HCT116 (cell line): Measurements from ENCODE around the gene PRR23E. TPM values are rescaled to one million over a fixed set of nuclear protein-coding genes. Genes with fewer than 3 reads are reported as not detected.

Source experiments
- ATAC-seq: fragments of 200-7000 bp; cut with Tn5 transposase; 2 replicates; pipeline ENCODE4 v1.9.1; 2020; ENCODE audit warnings: mild to moderate bottlenecking, moderate library complexity
- BruUV-seq: library from RNA; stranded (reverse); fragments of 400-500 nt; replicated peaks from 2 replicates; lab custom pipeline; 2021; lab: Mats Ljungman, UMichigan
- CTCF ChIA-PET: fragments of 300-600 bp; sonication (Branson Sonifier 250); formaldehyde crosslinking; loops from one replicate; lab custom pipeline; 2021; ENCODE audit warnings: antibody characterized with exemption; lab: Charles Lee
- POLR2A ChIA-PET: fragments of 300-600, 350-600 bp; sonication (Branson Sonifier 250); formaldehyde crosslinking; loops from one replicate; lab custom pipeline; 2021; ENCODE audit warnings: antibody characterized with exemption; lab: Charles Lee
- RAD21 ChIA-PET, 2 experiments: fragments of 300-600 bp; sonication (Branson Sonifier 250); formaldehyde crosslinking; loops; one replicate each; lab custom pipeline; 2023; ENCODE audit warnings: low total read pairs in 2 of 2; ENCODE audit not compliant: uncharacterized antibody in 2 of 2, unreplicated experiment in 2 of 2, low non-redundant PET in 1 of 2; lab: Charles Lee
- DNase-seq: peaks from one replicate; pipeline ENCODE4 v3.0.0-alpha.2; 2010; ENCODE audit warnings: low read depth, low spot score
- H2AFZ ChIP-seq: fragments of 200-600 bp; shearing (Covaris generic), sonication (generic); 2 replicates; pipeline ENCODE4 v1.6.1; 2017; ENCODE audit warnings: low read depth, mixed run types, mixed read lengths, antibody characterized with exemption, low read length; ENCODE audit not compliant: poor library complexity, severe bottlenecking
- H3K27ac ChIP-seq: 2 replicates; pipeline ENCODE4 v1.5.1; 2012; ENCODE audit warnings: low read depth, low read length
- H3K27me3 ChIP-seq: fragments of 200-600 bp; sonication (generic); 2 replicates; pipeline ENCODE4 v1.6.1; 2016; ENCODE audit warnings: mixed run types, low read length, mixed read lengths; ENCODE audit not compliant: insufficient read depth
- H3K36me3 ChIP-seq, 2 experiments: fragments of 200-500 bp in 1 of 2; fragments of 200-600 bp in 1 of 2; sonication (Bioruptor generic) in 1 of 2; sonication (generic) in 1 of 2; 2 replicates each; pipeline versions ENCODE4 v1.5.1 to v1.6.1; 2014 to 2016; ENCODE audit warnings: low read length in 2 of 2, inconsistent platforms in 1 of 2, mixed read lengths in 1 of 2, mixed run types in 1 of 2; ENCODE audit not compliant: insufficient read depth in 2 of 2, control insufficient read depth in 1 of 2
- H3K4me1 ChIP-seq, 2 experiments: fragments of 200-600 bp in 1 of 2; sonication (generic) in 1 of 2; 2 replicates each; pipeline versions ENCODE4 v1.5.1 to v1.6.1; 2012 to 2017; ENCODE audit warnings: low read length in 2 of 2, inconsistent platforms in 1 of 2, mild to moderate bottlenecking in 1 of 2, mixed read lengths in 1 of 2, mixed run types in 1 of 2, moderate library complexity in 1 of 2; ENCODE audit not compliant: insufficient read depth in 2 of 2, control insufficient read depth in 1 of 2
- H3K4me2 ChIP-seq: fragments of 200-600 bp; sonication (generic); 2 replicates; pipeline ENCODE4 v1.6.1; 2017; ENCODE audit warnings: mixed run types, low read length, mixed read lengths
- H3K4me3 ChIP-seq, 2 experiments: fragments of 200-600 bp in 1 of 2; sonication (generic) in 1 of 2; replicated peaks in 1 of 2; 2 replicates each; pipeline ENCODE4 v1.5.1; 2011 to 2016; ENCODE audit warnings: low read length in 2 of 2, control low read depth in 1 of 2, low read depth in 1 of 2, mild to moderate bottlenecking in 1 of 2, mixed read lengths in 1 of 2, mixed run types in 1 of 2
- H3K79me2 ChIP-seq: fragments of 200-600 bp; sonication (generic); 2 replicates; pipeline ENCODE4 v1.6.1; 2017; ENCODE audit warnings: mild to moderate bottlenecking, mixed run types, low read length, moderate library complexity, mixed read lengths; ENCODE audit not compliant: insufficient read depth
- H3K9ac ChIP-seq: fragments of 200-600 bp; sonication (generic); 2 replicates; pipeline ENCODE4 v1.6.1; 2016; ENCODE audit warnings: low read length, mixed read lengths
- H3K9me2 ChIP-seq: fragments of 200-600 bp; sonication (generic), shearing (Covaris generic); 2 replicates; pipeline ENCODE4 v1.6.1; 2017; ENCODE audit warnings: mixed run types, mild to moderate bottlenecking, moderate library complexity; ENCODE audit not compliant: insufficient read depth
- H3K9me3 ChIP-seq, 2 experiments: fragments of 200-500 bp in 1 of 2; fragments of 200-600 bp in 1 of 2; sonication (Bioruptor generic) in 1 of 2; sonication (generic) in 1 of 2; 2 replicates each; pipeline ENCODE4 v1.6.1; 2014 to 2017; ENCODE audit warnings: low read length in 2 of 2, mixed read lengths in 2 of 2, inconsistent platforms in 1 of 2, low read depth in 1 of 2, mild to moderate bottlenecking in 1 of 2, mixed run types in 1 of 2, moderate library complexity in 1 of 2; ENCODE audit not compliant: control insufficient read depth in 1 of 2, insufficient read depth in 1 of 2
- H4K20me1 ChIP-seq: fragments of 200-600 bp; sonication (generic), shearing (Covaris generic); 2 replicates; pipeline ENCODE4 v1.6.1; 2017; ENCODE audit warnings: mixed run types, mild to moderate bottlenecking, moderate library complexity; ENCODE audit not compliant: insufficient read depth
- ELF1 ChIP-seq: IDR thresholded peaks from 2 replicates; pipeline ENCODE4 v1.6.1; 2012; ENCODE audit warnings: low read depth, borderline replicate concordance
- FOSL1 ChIP-seq: IDR thresholded peaks from 2 replicates; pipeline ENCODE4 v1.6.1; 2012; ENCODE audit warnings: low read depth
- JUND ChIP-seq: IDR thresholded peaks from 2 replicates; pipeline ENCODE4 v1.6.1; 2012
- POLR2A ChIP-seq: IDR thresholded peaks from 2 replicates; pipeline ENCODE4 v1.7.0; 2011; ENCODE audit warnings: borderline replicate concordance; ENCODE audit not compliant: insufficient read depth, insufficient read length; ENCODE audit errors: extremely low read depth
- SIN3A ChIP-seq: IDR thresholded peaks from 2 replicates; pipeline ENCODE4 v1.6.1; 2012; ENCODE audit warnings: low read depth
- SP1 ChIP-seq: IDR thresholded peaks from 2 replicates; pipeline ENCODE4 v1.6.1; 2012; ENCODE audit warnings: low read depth
- TCF7L2 ChIP-seq: IDR thresholded peaks from 2 replicates; pipeline ENCODE4 v1.7.0; 2011; ENCODE audit warnings: borderline replicate concordance, inconsistent platforms; ENCODE audit not compliant: insufficient read depth, insufficient read length; ENCODE audit errors: extremely low read depth
- ZNF274 ChIP-seq: fragments of 200-500 bp; sonication (Bioruptor generic); IDR thresholded peaks from 2 replicates; pipeline ENCODE4 v1.6.1; 2014; ENCODE audit warnings: mild to moderate bottlenecking, low read depth, low read length, inconsistent platforms
- intact Hi-C: fragments of 100-400 bp; cut with micrococcal nuclease; formaldehyde crosslinking; loops from 2 replicates; pipeline ENCODE4 v1.10.0; 2022
- total RNA-seq: library from RNA; stranded (reverse); gene quantifications from one replicate; pipeline ENCODE4 v1.2.1, GENCODE V29; 2021; ENCODE audit not compliant: unreplicated experiment
- TF ChIP-seq, protein P1 (sequence below), 3 experiments: fragments of 200-600 bp in 1 of 3; sonication (generic) in 1 of 3; IDR thresholded peaks in 2 of 3; conservative IDR thresholded peaks in 1 of 3; 2 replicates each; pipeline ENCODE4 v1.5.1; 2012 to 2017; ENCODE audit warnings: low read depth in 2 of 3, low read length in 2 of 3, antibody characterized with exemption in 1 of 3, borderline replicate concordance in 1 of 3, control low read depth in 1 of 3, mild to moderate bottlenecking in 1 of 3, mixed read lengths in 1 of 3, mixed run types in 1 of 3, moderate library complexity in 1 of 3; ENCODE audit not compliant: insufficient read depth in 1 of 3
- TF ChIP-seq, protein P2 (sequence below): IDR thresholded peaks from 2 replicates; pipeline ENCODE4 v1.6.1; 2012
- TF ChIP-seq, protein P3 (sequence below): IDR thresholded peaks from 2 replicates; pipeline ENCODE4 v1.6.1; 2012; ENCODE audit warnings: low read depth

PRR23E gene
- total RNA-seq, 1 experiment from 2014 or later = not detected

DNA sequence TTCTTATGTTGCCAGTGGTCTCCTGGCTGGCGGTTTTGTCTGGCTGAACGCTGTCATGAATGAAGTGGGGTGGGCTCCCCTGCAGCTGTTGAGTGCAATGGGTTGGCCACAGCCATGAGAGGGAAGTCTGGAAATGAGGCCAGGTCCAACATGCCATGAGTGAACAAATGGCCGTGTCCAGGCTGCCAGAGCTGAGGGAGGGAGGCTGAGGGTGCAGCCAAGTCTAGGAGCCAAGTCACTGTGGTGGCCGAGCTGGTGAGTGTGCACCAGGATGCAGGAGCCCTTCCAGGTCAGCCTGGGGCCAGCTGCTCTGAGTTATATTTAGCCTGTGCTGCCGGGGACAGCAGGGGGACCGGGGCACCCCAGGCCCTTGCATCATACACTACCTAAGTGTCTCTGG is 24.7 kb upstream of the PRR23E start:
- RAD21 ChIA-PET = interaction anchor here in 1 of 2 experiments (0.6 kb wide), 1 partner anchor 32 kb away, joined by 3 read pairs; no protein-coding TSS in a partner anchor
- no peak for TF ChIP-seq JUND
- no peak for TF ChIP-seq SP1
- TF ChIP-seq ZNF274 = no peak
- TF ChIP-seq, protein P1, sequence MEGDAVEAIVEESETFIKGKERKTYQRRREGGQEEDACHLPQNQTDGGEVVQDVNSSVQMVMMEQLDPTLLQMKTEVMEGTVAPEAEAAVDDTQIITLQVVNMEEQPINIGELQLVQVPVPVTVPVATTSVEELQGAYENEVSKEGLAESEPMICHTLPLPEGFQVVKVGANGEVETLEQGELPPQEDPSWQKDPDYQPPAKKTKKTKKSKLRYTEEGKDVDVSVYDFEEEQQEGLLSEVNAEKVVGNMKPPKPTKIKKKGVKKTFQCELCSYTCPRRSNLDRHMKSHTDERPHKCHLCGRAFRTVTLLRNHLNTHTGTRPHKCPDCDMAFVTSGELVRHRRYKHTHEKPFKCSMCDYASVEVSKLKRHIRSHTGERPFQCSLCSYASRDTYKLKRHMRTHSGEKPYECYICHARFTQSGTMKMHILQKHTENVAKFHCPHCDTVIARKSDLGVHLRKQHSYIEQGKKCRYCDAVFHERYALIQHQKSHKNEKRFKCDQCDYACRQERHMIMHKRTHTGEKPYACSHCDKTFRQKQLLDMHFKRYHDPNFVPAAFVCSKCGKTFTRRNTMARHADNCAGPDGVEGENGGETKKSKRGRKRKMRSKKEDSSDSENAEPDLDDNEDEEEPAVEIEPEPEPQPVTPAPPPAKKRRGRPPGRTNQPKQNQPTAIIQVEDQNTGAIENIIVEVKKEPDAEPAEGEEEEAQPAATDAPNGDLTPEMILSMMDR (IDR thresholded peaks at IDR 0.05 in 2 of 3, conservative IDR thresholded peaks at IDR 0.05 in 1 of 3; ENCODE audit: borderline replicate concordance in 1 of 3, insufficient read depth in 1 of 3, low read depth in 2 of 3, low read length in 2 of 3) = no peak
- TF ChIP-seq, all 23 proteins: peak for 0
- BruUV-seq = no TSS peak
- CTCF ChIA-PET = no interaction called here
- DNase-seq = no peak
- POLR2A ChIA-PET = no interaction called here
- H3K9me3 ChIP-seq = no peaks in the 10 kb centered on the region
- H3K4me2 ChIP-seq = no peak overlapping the region
- peaks cover 24% of the 10 kb centered on the region; the same call in 1 of the 2 replicates for H3K27me3 ChIP-seq
- H3K79me2 ChIP-seq = no peaks in the 10 kb centered on the region
- no peaks in the 10 kb centered on the region for H3K36me3 ChIP-seq
- H3K9me2 ChIP-seq = no peaks in the 10 kb centered on the region
- H3K4me1 ChIP-seq = peaks cover 11 to 16% of the 10 kb centered on the region in 2 experiments
- H2AFZ ChIP-seq = no peak overlapping the region
- no peak overlapping the region for H3K27ac ChIP-seq
- no peaks in the 10 kb centered on the region for H4K20me1 ChIP-seq
- ATAC-seq = no peak
- intact Hi-C loops = no loop called here
- no peak overlapping the region for H3K4me3 ChIP-seq
- H3K9ac ChIP-seq = no peak overlapping the region

DNA sequence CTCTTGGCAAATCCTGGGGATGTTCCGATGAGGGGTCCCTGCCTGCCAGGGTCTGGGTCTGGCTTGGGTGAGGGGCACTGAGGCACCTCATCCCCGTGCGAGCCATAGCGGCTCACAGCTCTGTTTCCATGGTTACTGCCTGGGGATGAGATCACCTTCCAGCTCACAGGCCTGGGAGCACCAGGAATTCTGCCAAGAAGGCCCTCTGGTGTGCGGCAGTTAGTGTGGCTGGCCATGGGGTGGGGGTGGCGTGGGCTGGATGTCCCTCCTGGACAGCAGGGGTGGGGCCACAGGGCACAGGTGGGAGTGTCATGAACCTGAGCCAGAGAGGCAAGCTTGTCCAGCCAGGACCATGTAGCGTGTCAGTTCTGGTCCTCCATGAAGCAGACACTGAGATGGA is 22.1 kb upstream of the PRR23E start:
- no peak for DNase-seq
- no peaks in the 10 kb centered on the region for H3K36me3 ChIP-seq
- no peak overlapping the region for H2AFZ ChIP-seq
- H3K27me3 ChIP-seq = peaks cover 22% of the 10 kb centered on the region; the same call in 1 of the 2 replicates
- intact Hi-C loops = no loop called here
- peak; percentile 43; the same call in 1 of the 2 replicates for ATAC-seq
- CTCF ChIA-PET = no interaction called here
- no peaks in the 10 kb centered on the region for H3K9me2 ChIP-seq
- no peak overlapping the region for H3K27ac ChIP-seq
- no TSS peak for BruUV-seq
- RAD21 ChIA-PET = no interaction called here
- H3K79me2 ChIP-seq = no peaks in the 10 kb centered on the region
- POLR2A ChIA-PET = no interaction called here
- H3K4me2 ChIP-seq = no peak overlapping the region; the same call in 1 of the 2 replicates
- H3K4me1 ChIP-seq = peaks cover 14 to 20% of the 10 kb centered on the region in 2 experiments
- H4K20me1 ChIP-seq = no peaks in the 10 kb centered on the region
- H3K9me3 ChIP-seq = no peaks in the 10 kb centered on the region
- H3K9ac ChIP-seq = no peak overlapping the region
- no peak overlapping the region for H3K4me3 ChIP-seq
- TF ChIP-seq TCF7L2 = no peak
- TF ChIP-seq POLR2A = no peak
- TF ChIP-seq, protein P2, sequence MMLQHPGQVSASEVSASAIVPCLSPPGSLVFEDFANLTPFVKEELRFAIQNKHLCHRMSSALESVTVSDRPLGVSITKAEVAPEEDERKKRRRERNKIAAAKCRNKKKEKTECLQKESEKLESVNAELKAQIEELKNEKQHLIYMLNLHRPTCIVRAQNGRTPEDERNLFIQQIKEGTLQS = no peak
- TF ChIP-seq SIN3A = no peak
- TF ChIP-seq, protein P1 (IDR thresholded peaks at IDR 0.05 in 2 of 3, conservative IDR thresholded peaks at IDR 0.05 in 1 of 3; ENCODE audit: borderline replicate concordance in 1 of 3, insufficient read depth in 1 of 3, low read depth in 2 of 3, low read length in 2 of 3) = no peak
- TF ChIP-seq JUND = no peak
- no peak for TF ChIP-seq FOSL1
- no peak for TF ChIP-seq SP1
- TF ChIP-seq ELF1 = no peak
- TF ChIP-seq, protein P3, sequence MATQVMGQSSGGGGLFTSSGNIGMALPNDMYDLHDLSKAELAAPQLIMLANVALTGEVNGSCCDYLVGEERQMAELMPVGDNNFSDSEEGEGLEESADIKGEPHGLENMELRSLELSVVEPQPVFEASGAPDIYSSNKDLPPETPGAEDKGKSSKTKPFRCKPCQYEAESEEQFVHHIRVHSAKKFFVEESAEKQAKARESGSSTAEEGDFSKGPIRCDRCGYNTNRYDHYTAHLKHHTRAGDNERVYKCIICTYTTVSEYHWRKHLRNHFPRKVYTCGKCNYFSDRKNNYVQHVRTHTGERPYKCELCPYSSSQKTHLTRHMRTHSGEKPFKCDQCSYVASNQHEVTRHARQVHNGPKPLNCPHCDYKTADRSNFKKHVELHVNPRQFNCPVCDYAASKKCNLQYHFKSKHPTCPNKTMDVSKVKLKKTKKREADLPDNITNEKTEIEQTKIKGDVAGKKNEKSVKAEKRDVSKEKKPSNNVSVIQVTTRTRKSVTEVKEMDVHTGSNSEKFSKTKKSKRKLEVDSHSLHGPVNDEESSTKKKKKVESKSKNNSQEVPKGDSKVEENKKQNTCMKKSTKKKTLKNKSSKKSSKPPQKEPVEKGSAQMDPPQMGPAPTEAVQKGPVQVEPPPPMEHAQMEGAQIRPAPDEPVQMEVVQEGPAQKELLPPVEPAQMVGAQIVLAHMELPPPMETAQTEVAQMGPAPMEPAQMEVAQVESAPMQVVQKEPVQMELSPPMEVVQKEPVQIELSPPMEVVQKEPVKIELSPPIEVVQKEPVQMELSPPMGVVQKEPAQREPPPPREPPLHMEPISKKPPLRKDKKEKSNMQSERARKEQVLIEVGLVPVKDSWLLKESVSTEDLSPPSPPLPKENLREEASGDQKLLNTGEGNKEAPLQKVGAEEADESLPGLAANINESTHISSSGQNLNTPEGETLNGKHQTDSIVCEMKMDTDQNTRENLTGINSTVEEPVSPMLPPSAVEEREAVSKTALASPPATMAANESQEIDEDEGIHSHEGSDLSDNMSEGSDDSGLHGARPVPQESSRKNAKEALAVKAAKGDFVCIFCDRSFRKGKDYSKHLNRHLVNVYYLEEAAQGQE = no peak
